Gastrocnemius medialis (tissue), 4 donors: ENCODE measurements around the gene NIFK.

Experiments used
- POLR2A ChIP-seq, 2 donors: fragments of 450-650 bp; IDR thresholded peaks; one replicate each; pipeline ENCODE4 v1.6.1; 2017; ENCODE audit warnings: antibody characterized with exemption in 2 of 2, mild to moderate bottlenecking in 2 of 2, moderate library complexity in 2 of 2
- TF ChIP-seq, protein P1 (sequence below), 5 experiments: fragments of 450-650 bp in 3 of 5; fragments of 200-600 bp in 2 of 5; sonication (generic) in 2 of 5; IDR thresholded peaks in 4 of 5; conservative IDR thresholded peaks in 1 of 5; 1 replicate in 4 of 5; 2 replicates in 1 of 5; pipeline ENCODE4 v1.5.1; 2016 to 2019; ENCODE audit warnings: antibody characterized with exemption in 5 of 5, mild to moderate bottlenecking in 3 of 5, moderate library complexity in 3 of 5

DNA sequence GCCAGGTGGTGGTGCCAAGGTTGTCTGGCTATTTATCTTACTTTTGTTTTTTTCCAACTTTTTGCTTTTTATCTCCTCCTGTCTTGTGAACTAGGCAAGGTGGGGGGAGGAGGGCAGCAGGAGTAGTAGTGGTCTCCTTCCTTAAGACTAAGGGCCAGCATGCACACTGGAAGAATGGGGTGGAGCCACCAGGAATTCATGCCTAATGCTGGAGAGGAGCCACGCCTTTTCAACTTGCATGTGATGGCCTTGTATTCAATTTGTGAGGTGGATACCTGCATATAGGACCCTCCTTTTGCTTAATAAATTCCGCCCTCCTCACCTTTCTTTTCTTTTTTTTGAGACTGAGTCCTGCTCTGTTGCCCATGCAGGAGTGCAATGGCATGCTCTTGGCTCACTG is 49.8 kb downstream of the NIFK start:
- no peak for TF ChIP-seq POLR2A (IDR thresholded peaks at IDR 0.05)
- TF ChIP-seq, protein P1, sequence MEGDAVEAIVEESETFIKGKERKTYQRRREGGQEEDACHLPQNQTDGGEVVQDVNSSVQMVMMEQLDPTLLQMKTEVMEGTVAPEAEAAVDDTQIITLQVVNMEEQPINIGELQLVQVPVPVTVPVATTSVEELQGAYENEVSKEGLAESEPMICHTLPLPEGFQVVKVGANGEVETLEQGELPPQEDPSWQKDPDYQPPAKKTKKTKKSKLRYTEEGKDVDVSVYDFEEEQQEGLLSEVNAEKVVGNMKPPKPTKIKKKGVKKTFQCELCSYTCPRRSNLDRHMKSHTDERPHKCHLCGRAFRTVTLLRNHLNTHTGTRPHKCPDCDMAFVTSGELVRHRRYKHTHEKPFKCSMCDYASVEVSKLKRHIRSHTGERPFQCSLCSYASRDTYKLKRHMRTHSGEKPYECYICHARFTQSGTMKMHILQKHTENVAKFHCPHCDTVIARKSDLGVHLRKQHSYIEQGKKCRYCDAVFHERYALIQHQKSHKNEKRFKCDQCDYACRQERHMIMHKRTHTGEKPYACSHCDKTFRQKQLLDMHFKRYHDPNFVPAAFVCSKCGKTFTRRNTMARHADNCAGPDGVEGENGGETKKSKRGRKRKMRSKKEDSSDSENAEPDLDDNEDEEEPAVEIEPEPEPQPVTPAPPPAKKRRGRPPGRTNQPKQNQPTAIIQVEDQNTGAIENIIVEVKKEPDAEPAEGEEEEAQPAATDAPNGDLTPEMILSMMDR (IDR thresholded peaks at IDR 0.05 in 4 of 5, conservative IDR thresholded peaks at IDR 0.05 in 1 of 5): no peak
